Measurements from ENCODE around the gene MTFR1L. TPM values are rescaled to one million over a fixed set of nuclear protein-coding genes. Genes with fewer than 3 reads are reported as not detected.

The MTFR1L gene
- total RNA-seq, 1 experiment from 2014 or later, result 23.2 TPM

DNA sequence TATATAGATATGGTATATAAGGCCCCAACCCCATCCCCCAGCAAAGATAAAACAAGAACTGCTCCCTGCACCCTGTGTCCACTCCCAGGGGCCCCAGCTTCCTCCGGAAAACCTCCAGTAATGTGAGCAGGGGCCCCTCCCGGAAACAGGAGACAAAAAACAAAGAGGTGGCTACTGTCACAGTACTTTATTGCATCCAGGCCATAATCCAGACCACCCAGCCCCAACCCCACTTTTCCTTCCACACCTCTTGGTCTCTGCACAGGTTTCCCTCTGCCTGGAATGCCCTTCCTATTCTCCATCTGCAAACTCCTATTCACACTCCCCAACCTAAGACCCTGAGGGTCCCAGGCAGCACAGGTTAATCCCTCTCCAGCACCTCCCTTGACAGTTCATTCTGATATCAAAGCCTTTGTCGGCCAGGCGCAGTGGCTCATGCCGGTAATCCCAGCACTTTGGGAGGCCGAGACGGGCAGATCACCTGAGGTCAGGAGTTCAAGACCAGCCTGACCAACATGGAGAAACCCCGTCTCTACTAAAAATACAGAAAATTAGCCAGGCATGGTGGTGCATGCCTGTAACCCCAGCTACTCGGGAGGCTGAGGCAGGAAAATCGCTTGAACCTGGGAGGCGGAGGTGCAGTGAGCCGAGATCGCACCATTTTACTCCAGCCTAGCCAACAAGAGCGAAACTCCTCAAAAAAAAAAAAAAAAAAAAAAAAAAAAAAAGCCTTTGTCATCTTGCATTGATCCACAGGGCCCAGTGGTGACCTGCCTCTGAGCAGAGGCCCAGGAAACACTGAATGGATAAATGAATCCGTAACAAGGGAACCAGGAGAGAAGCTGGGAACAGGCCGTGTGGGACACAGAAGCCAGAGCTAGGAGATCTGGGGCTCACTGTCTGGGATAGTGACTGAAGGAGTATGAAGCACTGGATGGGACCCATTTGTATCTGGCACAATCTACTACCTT lies 41.8 kb downstream of the MTFR1L start:
- Mint-ChIP-seq H3K27me3 (ENCODE audit: unreplicated experiment) (no peaks in the 10 kb centered on the region), H3K4me1 (ENCODE audit: low read depth, unreplicated experiment) (peaks cover 15% of the 10 kb centered on the region), H3K36me3 (ENCODE audit: insufficient read depth, unreplicated experiment) (peaks cover 31% of the 10 kb centered on the region), H3K27ac (ENCODE audit: unreplicated experiment) (no peak overlapping the region), H3K9me3 (ENCODE audit: low read depth, unreplicated experiment) (no peaks in the 10 kb centered on the region), H3K4me3 (ENCODE audit: low read depth, unreplicated experiment) (peak overlapping the region; percentile 27)
- TF ChIP-seq, protein P1, sequence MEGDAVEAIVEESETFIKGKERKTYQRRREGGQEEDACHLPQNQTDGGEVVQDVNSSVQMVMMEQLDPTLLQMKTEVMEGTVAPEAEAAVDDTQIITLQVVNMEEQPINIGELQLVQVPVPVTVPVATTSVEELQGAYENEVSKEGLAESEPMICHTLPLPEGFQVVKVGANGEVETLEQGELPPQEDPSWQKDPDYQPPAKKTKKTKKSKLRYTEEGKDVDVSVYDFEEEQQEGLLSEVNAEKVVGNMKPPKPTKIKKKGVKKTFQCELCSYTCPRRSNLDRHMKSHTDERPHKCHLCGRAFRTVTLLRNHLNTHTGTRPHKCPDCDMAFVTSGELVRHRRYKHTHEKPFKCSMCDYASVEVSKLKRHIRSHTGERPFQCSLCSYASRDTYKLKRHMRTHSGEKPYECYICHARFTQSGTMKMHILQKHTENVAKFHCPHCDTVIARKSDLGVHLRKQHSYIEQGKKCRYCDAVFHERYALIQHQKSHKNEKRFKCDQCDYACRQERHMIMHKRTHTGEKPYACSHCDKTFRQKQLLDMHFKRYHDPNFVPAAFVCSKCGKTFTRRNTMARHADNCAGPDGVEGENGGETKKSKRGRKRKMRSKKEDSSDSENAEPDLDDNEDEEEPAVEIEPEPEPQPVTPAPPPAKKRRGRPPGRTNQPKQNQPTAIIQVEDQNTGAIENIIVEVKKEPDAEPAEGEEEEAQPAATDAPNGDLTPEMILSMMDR (IDR thresholded peaks at IDR 0.05; ENCODE audit: unreplicated experiment), result no peak
- intact Hi-C loops (cut with micrococcal nuclease; ENCODE audit: unreplicated experiment), result no loop called here
- no peak for DNase-seq
- no TSS peak for BruUV-seq (replicated peaks)
- CTCF ChIA-PET, result no interaction called here

DNA sequence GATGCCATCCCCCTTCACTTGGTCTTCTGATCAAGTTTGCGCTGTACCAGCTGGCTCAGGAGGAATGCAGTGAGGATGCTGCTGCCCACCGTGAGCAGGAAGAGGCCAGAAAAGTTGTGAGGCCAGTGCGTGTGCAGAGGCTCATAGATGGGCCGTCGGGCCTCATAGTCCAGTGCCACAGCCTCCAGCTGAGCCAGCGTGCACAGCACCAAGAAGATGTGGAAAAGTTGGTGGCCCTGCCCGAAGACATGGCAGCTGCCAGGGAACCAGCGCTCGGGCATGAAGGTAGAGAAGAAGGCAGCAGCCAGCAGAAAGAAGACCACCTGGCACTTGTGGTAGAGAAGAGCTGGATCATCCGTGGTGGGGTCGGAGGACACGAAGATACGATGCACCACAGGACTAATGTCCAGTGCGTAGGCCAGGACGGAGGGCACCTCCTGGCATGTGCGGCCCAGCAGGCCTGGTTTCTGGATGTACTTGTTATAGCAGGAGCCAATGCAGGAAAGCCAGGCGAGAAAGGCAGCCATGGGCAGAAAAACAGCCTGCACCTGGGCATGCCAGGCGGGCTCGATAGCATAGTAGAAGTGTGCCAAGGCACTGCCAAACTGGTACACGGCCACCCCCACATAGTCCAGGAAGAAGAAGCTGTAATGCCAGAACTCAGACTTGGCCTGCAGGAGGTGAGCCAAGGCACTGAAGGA lies 43.2 kb downstream of the MTFR1L start:
- Mint-ChIP-seq H3K4me3 (ENCODE audit: low read depth, unreplicated experiment) (no peak overlapping the region), H3K9me3 (ENCODE audit: low read depth, unreplicated experiment) (no peaks in the 10 kb centered on the region), H3K4me1 (ENCODE audit: low read depth, unreplicated experiment) (peaks cover 19% of the 10 kb centered on the region), H3K27me3 (ENCODE audit: unreplicated experiment) (no peaks in the 10 kb centered on the region), H3K27ac (ENCODE audit: unreplicated experiment) (no peak overlapping the region), H3K36me3 (ENCODE audit: insufficient read depth, unreplicated experiment) (peaks cover 37% of the 10 kb centered on the region)
- DNase-seq, result no peak
- CTCF ChIA-PET, result no interaction called here
- TF ChIP-seq, protein P1 (IDR thresholded peaks at IDR 0.05; ENCODE audit: unreplicated experiment), result no peak
- no TSS peak for BruUV-seq (replicated peaks)
- intact Hi-C loops (cut with micrococcal nuclease; ENCODE audit: unreplicated experiment), result no loop called here

DNA sequence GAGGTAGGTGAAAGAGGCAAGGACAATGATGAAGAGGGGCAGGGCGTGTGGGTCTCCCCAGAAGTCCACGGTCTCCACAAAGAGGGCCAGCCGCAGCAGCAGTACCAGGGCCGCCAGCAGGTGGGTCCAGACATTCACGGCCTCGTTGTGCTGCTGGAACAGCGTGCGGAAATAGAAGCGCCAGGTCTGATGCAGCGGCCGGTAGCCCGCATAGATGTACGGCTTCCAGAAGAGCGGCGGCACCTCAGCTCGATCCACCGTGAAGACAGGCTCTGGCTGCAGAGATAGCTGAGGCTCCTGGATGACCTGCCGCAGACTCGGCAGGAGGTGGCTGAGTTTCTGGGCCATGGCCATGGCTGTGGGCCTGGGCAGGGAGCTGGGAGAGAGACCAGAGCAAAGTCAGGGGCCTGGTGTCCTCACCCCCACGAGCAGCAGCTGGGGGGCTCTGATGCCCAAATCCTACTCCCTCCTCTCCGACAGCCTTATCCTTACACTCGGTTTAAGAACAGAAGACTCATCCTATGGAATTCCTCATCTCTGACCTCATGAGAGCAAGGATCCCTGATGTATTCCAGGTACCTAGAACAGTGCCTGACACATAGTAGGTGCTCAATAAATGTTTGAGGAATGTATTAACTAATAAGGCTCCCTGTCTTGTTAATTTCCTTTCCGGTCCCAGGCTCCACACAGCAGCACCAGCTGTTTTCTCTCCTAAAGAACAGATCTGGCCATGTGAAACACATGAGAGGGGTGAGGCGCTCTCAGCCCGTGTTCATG lies 43.9 kb downstream of the MTFR1L start:
- Mint-ChIP-seq H3K9me3 (ENCODE audit: low read depth, unreplicated experiment) (no peaks in the 10 kb centered on the region), H3K36me3 (ENCODE audit: insufficient read depth, unreplicated experiment) (peaks cover 34% of the 10 kb centered on the region), H3K27me3 (ENCODE audit: unreplicated experiment) (no peaks in the 10 kb centered on the region), H3K4me1 (ENCODE audit: low read depth, unreplicated experiment) (peaks cover 21% of the 10 kb centered on the region), H3K4me3 (ENCODE audit: low read depth, unreplicated experiment) (no peak overlapping the region), H3K27ac (ENCODE audit: unreplicated experiment) (no peak overlapping the region)
- intact Hi-C loops (cut with micrococcal nuclease; ENCODE audit: unreplicated experiment), result no loop called here
- no peak for DNase-seq
- TF ChIP-seq, protein P1 (IDR thresholded peaks at IDR 0.05; ENCODE audit: unreplicated experiment), result no peak
- CTCF ChIA-PET, result no interaction called here
- BruUV-seq (replicated peaks), result no TSS peak

DNA sequence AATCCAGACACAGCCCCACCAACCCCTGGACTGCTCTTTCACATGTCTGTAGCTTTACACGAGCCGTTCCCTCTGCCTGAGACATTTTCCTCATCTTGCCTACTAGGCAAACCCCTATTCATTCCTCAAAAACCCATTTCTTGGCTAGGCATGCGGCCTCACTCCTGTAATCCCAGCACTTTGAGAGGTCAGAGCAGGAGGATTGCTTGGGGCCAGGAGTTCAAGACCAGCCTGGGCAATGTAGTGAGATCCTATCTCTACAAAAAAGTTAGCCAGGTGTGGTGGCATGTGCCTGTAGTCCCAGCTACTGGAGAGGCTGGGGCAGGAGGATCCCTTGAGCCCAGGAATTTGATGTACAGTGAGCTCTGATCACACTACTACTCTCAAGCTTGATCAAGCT lies 44.7 kb downstream of the MTFR1L start:
- Mint-ChIP-seq H3K4me3 (ENCODE audit: low read depth, unreplicated experiment) (no peak overlapping the region), H3K27ac (ENCODE audit: unreplicated experiment) (no peak overlapping the region), H3K36me3 (ENCODE audit: insufficient read depth, unreplicated experiment) (peaks cover 30% of the 10 kb centered on the region), H3K4me1 (ENCODE audit: low read depth, unreplicated experiment) (peaks cover 21% of the 10 kb centered on the region), H3K9me3 (ENCODE audit: low read depth, unreplicated experiment) (no peaks in the 10 kb centered on the region), H3K27me3 (ENCODE audit: unreplicated experiment) (no peaks in the 10 kb centered on the region)
- TF ChIP-seq, protein P1 (IDR thresholded peaks at IDR 0.05; ENCODE audit: unreplicated experiment), result no peak
- DNase-seq, result no peak
- intact Hi-C loops (cut with micrococcal nuclease; ENCODE audit: unreplicated experiment), result no loop called here
- CTCF ChIA-PET, result interaction anchor here (0.6 to 1.1 kb wide), 2 partner anchors 11 to 1121 kb away, joined by 3 read pairs; partner anchors contain the start of gene PAQR7
- no TSS peak for BruUV-seq (replicated peaks)

All from Calu3 (cell line).